ENCODE data around the gene CEP78.
A peak's percentile ranks its signal among the peaks of the same experiment; 100 is the strongest.

CEP78 gene

DNA sequence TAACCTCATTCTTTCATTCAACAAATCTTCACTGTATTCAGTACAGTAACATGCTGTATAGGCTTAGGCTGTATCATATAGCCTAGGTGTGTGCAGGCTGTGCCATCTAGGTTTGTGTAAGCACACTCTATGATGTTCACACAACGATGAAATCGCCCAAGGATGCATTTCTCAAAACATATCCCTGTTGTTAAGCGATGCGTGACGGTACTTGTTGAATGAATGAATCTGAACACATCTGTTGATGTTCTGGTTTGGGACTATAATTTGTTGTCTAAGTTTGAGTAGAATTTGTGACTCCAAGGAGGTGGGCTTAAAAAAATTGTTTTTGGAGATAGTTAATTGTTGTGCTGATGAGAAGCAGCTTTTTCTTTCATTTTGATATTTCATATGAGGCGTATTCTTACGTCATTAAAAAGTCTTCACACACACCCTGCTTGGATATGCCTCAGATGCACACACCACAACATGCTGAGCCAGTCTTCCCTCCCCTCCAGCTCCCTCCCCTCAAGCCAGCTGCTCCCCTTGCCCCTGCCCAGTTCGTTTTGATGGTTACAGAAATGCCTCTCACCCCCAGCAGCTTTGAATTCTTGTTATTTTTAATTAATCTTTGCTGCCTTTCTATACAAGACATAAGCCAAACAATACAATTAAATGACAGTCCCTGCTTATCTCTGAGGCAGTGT, 55.5 kb downstream of the CEP78 start:
- no peak for DNase-seq

DNA sequence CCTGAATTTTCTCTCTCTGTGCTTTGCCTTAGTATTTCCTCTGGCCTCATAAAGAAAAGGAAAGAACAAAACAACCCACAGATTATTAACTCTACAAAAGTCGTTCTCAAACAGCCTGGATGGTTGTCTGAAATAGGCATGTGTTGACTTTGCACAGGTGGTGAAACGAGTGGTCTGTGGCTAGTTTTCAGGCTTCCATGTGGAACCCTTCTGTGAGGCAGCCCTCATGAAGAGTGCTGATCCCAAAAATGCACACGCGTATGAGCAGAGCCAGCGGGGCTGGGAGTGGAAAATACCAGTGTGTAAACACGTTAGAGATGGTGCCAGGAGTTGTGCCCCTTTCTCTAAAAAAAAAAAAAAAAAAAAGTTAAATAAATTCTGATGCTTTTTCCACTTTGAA, 56.2 kb downstream of the CEP78 start:
- DNase-seq, result no peak

DNA sequence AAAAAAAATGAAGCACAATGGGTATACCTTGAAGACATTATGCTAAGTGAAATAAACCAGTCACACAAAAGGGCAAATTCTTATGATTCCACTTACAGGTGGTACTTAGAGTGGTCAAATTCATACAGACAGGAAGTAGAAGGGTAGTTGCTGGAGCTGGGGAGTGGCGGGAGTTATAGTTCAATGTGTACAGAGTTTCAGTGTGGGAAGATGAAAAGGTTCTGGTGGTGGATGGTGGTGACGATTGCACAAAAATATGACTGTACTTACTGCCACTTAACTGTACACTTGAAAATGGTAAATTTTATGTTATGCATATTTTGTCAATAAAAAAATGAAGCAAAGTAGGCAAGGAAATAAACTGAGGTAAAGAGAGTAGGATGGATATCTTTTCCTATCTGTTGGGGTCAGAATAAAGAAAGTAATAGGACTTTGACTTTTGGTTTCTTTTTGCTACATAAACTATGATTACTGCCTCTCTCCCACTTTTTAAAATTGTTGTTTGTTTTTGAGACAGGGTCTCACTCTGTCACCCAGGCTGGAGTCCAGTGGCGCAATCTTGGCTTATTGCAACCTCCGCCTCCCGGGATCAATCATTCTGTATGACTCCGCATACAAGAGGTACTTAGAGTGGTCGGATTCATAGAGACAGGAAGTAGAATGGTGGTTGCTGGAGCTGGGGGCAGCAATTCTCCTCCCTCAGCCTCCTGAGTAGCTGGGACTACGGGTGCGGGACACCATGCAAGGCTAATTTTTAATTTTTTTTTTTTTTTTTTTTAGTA, 57.0 kb downstream of the CEP78 start:
- no peak for DNase-seq

DNA sequence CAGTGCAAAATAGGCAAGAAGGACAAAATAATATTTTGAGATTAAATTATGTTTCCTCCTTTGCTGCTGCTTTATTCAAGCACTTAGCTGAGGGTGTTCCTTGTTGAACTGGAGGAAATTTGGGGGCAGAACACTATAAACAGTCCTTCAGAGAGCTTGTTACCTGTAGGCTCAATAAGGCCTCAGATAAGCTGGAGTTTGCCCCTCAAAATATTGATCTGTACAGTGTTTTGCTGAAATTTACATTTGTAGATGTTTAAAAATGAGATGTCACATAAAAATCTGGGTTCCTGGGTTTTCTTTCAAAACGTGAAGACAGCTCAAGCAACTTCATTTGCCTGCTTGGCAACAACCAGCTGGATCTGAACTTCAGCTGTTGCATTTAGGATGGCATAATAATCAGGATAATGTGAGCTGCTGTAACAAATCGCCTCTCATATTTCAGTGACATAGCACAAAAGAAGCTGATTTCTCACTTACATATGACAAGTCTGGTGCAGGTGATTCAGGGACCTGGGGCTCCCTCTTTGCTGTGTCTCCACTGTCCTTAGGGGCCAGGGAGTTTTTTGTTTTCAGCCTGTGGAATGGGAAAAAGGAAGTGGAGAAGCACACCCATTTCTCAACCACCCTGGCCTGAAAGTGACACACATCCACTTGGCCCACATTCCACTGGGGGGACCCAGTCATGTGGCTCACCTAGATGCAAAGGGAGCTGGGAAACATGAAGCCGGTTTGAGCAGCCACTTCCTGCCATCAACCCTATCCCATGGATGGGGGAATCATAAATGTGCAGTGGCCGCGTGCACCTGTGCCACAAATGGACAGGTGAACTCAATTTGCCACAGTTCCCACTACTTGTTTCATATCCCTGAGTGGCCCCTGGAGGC, 58.7 kb downstream of the CEP78 start:
- DNase-seq, result no peak

DNA sequence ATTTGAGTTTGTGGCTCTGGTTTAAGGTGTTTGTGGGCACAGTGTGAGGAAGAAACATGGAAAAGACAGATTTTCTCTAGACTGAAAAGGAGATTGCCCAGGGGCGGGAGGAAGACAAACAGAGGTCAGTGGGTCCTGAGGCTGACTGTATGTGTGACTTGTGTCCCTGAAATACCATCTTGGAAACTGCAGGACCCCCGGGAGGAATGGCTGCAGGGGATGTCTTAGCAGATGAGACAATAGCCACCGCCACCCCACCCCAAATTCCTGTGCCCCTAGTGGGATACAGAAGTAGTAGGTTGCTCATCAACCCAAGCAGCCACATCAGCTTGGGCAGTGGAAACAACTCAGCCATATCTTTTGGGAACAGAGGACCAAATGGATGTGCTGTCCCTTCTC, 59.3 kb downstream of the CEP78 start:
- DNase-seq, result no peak

DNA sequence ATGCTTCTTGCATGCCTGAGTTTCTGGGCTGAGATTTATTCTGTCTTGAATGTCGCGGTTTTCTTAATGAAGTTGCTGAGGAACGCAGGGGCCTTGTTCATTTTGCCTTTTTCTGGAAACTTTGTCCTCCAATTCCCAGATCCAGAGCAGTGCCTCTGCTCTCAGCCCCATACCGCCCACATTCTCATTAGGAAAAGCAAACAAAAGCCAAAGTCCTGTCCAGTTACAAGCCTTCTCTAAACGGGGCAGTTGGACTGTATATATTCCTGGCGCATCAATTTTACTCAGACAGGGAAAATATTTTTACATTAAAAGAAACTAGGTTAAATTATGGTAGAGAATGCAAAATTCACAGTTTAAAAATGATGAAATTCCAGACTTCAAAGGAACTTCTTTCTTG, 59.9 kb downstream of the CEP78 start:
- no peak for DNase-seq

DNA sequence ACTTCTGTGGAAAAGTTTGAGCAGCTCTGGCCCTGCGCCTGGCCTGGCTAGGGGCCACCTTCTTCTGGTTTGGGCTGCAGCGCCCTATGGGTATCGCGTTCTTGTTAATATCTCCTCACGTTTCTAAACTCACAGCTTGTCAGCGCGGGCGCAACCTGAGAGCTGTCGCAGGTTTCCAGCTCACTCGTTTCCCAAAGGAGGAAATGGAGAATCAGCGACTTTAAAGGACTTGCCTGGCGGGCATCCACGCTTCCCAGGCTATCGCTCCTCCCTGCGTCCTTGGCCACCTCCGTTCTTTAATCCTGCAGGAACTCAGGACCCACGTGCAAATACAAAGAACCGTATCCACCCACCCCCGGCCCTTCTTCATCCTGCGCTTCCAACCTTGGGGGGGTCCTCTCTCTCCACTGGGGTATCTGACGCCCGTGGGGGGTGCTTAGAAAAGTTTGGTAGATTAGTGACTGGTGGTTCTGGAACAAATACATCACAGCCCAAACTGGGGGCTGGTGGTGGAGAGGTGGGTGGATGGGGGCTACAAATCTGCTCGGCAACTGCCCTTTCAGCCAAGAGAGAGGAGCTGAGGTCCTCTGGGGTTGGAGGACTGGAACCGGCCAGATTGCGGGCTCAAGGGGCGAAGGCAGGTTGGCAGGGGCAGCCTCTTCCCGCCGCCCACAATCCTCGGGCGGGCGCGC, 60.5 kb downstream of the CEP78 start:
- DNase-seq, result no peak

DNA sequence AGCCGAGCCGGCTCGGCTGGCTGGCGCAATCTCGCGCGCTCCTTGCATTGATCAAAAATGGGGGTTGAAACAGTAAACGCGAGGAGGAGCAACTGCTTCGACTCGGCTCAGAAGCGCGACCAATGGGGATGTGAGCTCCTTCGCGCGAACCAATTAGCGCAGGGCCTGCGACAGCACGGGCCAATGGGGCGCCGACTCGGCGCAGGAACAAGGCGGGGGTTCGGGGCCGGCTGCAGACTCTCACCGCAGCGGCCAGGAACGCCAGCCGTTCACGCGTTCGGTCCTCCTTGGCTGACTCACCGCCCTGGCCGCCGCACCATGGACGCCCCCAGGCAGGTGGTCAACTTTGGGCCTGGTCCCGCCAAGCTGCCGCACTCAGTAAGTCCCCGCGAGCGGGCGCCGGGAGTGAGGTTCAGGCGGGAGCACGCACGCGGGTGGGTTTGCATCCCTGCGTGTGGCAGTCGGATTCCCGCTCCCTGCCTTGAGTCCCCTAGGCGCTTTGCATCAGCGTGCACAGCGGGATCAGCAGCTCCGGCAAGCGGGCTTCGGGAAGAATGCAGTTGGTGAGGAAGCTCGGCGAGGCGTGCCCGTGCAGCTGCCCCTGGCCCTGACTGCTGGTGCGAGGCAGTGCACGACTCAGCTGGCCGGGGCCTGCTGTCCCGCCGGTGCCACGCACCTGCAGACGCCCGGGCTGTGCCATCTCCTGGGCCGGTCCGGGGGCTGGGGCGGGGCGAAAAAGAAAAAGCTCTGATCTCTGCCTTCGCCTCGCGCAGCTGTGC, 61.2 kb downstream of the CEP78 start, which contains the start of gene PSAT1:
Gene PSAT1 (plus strand): TSS at position 233 of the 779 bp plus-strand sequence. CDS start 86 bp downstream, at position 319.
- DNase-seq, result peak; percentile 18

DNA sequence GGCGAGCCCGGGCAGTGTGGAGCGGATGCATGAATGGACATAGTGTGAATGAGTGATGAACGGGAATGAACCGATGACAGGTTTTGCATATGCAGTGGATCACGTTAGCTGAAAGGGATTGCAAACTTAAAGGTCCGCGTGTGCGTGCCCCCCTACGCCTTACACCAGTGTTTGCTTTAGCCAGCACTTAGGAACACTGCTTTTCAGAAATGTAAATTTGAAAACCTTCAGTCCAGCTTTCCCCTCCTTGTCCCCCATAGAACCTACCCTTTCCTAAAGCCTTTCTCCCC, 61.7 kb downstream of the CEP78 start:
- no peak for DNase-seq

DNA sequence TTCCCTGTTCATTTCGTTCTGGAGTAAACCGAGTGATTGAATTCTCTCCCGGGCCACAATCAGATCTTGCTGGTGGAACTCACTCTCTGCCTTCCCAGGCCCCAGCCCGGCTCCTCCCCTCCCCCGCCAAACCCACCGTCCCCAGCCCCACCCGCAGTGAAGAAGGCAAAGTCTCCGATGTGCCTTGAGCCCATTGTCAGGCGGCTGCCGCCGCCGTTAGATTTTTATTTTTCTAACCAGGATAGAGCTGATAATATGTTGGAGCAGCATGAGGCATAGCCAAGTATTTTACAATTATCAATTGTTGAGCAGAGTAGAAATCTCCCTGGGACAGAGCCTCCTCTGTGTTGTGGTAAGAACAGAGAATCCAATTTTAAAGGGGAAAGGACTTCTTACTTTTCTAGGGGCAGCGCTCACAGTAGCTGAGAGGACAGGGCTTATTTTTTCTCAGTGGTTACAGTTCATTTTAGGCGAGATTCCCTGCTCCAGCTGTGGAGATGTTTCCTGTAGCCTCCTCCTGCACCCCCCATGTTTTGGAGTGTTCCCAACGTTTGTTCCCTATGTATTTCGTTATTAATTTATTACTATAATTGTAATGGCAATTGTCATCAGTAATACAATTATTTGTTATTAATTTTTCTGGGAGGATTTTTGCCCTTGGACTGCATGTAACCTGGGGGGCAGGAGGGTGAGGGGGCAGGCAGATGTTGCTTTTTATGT, 62.3 kb downstream of the CEP78 start:
- no peak for DNase-seq

DNA sequence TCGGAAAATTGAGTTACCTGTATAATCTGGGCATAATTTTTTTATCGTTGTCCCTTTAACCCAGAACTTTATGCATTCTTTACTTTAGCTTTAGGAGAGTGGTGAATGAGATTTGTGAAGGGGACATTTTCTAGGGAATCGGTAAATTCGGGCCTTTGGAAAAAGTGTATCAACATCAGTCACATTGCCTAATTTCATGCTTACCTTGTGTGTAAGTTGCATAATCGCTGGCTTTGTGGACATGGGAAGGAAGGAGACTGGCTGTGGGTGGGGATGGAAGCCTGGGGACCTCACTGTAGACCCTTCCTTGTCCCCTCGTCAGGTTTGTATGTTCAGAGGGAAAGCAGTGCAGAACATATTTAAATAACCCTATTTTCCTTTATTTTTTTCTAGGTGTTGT, 64.3 kb downstream of the CEP78 start:
- no peak for DNase-seq

DNA sequence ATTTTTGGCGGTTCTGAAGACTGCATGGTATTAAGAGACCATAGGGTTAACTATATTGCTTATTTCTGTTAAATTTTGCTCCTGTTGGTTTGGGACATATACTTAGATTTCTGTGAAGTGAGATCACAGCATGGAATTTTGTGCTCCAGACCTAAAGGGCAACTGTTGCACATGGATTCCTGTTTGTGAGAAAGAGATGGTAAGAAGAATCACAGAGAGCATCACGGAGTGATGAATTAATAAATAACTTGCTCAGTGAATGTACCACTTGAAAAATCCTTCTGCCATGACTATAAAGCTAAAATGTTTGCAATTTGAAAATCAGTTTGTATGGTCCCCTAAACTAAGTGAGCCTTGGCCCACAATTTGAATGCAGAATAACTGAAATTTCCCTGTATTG, 65.6 kb downstream of the CEP78 start:
- no peak for DNase-seq

DNA sequence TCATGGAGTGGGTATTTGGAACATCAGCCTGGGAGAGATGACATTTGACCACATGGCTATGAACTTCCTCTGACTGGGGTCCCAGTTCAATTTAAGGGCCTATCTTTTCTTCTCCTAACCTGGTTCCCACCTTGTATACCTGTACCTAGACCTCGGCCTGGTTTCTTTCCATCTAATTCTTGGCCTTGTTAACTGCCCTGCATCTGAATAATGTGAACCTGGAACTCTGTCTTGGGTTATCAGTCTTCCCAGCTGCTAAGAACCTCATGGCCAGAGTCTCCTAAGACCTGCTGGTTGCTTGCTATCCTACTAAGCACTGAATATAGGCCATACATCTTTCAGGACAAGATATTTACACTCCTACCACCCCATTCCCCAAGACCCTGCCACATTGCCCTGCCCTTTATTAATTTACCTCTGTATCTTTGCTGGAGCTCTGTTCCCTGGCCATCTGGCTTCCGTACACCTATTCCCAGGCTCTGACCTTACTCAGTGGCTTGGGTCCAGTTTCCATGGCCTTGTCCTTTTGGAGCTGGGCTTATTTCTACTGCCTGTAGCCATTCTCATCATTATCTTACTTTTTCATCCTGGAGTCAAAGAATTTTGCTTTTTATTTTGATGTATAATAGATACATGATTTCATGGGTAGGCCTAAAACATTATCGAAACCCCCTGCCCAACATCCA, 67.6 kb downstream of the CEP78 start:
- DNase-seq, result no peak

DNA sequence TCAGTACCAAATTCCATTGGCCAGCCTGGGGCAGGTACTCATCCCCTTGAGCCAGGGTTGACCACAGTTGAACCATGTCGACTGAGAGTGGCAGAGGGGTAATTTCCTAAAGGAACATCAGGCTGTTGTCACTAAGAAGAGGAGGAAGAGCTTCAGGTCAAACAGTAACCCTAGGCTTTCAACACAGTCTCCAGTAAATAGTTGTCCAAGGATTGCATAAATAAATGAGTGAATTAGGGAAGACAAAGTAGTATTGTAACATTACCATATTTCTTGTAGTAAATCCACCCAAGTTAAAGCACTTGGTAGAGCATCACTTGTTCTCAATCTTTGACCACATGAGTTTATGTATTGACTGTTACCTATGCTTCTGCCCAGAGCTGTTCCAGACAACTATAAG, 68.5 kb downstream of the CEP78 start:
- DNase-seq, result no peak

DNA sequence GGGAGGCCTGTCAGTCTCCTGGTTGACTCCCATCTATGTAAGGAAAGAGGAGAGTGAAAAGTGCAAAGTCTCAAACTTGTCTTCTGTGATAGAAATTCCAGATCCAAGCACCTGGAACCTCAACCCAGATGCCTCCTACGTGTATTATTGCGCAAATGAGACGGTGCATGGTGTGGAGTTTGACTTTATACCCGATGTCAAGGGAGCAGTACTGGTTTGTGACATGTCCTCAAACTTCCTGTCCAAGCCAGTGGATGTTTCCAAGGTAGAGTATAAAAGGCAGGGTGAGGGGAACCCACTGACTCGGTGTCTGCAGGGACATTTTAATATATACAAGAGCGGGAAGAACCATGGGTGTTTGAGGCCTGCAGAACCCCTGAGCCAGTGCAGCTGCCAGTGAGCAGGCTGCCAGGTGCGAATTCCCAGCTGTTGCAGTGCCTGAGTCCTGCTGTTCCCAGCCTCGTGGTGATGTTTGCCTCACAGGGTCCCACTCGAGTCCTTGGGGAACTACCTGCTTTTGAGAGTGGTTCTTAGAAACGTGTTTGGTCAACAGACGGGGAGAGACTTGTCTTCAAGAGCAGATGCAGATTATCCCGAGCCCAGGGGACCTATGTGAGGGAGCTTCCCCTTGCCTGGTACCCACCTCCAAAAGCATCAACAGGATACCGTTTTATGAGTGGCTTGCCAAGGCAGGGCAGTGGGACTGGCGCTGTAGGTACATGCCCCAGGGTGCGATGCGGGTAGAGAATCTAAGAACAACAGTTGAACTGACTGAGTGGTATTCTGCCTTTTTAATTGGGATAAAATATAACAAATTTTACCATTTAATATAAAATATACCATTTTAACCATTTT, 70.6 kb downstream of the CEP78 start:
- no peak for DNase-seq

DNA sequence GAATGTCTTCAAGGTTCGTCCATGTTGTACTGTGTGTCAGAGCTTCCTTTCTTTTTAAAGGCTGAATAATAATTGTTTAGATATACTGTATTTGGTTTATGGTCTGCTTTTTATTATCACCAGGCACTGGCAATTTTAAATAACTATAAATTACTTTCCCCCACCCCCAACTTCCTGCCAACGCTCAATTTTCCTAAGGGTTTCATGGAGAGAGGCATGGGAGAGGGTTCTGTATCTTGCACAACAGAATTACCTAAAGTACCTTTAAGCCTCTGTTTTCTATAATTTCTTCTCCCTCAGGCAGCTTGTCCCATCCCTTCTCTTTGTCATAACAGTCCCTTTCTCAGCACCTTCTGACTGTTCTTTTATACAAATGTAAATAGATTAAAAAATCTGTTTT, 71.5 kb downstream of the CEP78 start:
- no peak for DNase-seq

DNA sequence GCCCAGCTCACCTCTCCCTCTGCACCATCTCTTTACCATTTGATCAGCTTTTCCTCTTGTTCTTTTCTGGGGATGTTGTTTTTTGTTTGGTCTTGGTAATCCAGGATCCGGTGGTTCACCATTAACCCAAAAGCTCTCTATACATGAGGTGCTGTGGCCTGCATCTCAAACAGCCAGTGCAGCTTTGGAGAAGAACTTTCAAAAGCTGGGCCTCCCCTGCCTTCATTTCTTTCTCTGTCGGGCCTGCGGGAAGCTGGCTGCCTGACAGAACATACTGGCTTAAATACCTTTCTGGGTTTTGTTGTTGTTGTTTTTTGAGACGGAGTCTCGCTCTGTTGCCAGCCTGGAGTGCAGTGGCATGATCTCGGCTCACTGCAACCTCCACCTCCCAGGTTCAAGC, 73.2 kb downstream of the CEP78 start:
- DNase-seq, result no peak

DNA sequence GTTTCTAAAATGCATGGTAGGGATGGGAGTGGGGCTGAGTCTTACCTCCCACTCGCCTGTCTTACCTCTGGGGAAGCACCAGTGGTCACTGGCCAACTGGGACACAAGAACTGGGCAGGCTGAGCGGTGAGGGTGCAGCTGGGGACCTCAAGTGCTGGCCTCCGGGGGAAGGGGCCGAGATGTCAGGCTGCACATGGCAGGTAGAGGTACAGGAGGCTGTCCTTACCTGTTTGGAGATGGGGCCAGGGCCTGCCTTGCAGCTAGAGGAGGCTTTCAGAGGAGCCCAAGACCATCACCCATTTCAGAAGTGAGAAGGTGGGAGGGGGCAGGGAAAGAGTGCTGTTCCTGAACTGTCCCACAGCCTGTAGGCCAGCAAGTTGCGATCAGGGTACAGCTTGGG, 75.2 kb downstream of the CEP78 start:
- no peak for DNase-seq

DNA sequence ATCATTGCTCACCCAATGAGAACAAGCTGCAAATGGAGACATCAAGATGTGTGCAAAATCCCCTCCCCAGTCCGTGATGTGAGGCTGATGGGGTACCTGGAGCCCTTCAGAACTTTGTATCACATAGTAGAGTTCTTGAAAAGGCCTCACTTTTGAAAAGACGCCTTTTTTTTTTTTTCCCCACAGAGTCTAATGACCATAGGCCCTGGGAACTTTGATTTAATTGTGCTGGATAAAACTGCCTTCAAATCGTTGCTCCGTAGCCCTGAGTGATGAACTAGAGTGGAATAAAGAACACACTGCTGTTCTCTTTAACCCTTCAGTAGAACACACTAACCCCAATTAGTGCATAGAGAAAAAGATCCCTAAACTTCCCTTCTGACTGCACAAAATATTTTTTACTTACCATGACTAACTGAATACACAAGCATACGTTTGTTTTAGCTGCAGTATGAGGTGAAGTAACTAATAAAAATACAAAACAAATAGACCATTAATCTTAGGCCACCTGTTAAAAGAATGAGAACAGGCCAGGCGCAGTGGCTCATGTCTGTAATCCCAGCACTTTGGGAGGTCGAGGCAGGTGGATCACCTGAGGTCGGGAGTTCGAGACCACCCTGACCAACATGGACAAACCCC, 76.1 kb downstream of the CEP78 start:
- DNase-seq, result no peak

DNA sequence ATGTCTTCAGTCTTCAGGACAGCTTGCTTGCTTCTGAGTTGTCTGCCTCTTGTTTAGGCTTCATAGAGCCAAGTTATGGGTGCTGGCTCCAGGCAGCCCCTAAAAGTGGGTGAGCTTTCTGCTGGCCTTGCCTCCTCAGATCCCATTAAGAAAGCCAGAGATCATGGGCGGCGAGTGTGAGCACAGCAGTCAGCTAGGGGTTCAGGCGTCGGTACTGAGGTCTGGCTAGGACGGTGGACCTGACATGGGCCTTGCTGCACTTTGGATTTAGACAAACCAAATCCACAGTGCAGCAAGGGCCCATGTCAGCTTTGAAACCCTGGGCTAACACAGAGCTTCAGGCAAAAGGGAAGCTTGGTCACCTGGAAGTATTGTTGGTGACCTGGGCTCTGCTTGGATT, 78.7 kb downstream of the CEP78 start:
- no peak for DNase-seq
